Measurements from ENCODE around the gene SWSAP1. TPM values are rescaled to one million over a fixed set of nuclear protein-coding genes. Genes with fewer than 3 reads are reported as not detected.
"Not testable (repeated sequence)": the region's sequence is repeated elsewhere in the genome, so short reads cannot be mapped to it uniquely, and the experiment has no call there.

The SWSAP1 gene
- total RNA-seq (2014; rRNA removed; shearing (Covaris generic)): 0.38 and 0.79 TPM in 2 replicates

- Histone ChIP-seq H3K36me3 (no peaks in the 10 kb centered on the region), H3K4me3 (peak within 1 kb of the TSS; percentile 55), H3K4me1 (replicated peaks) (peaks cover 34% of the 10 kb centered on the region), H3K27ac (peak within 1 kb of the TSS; percentile 64), H3K27me3 (replicated peaks) (no peaks in the 10 kb centered on the region), H3K9me3 (replicated peaks) (no peaks in the 10 kb centered on the region)
- peak; percentile 98 to 99 for DNase-seq (ENCODE audit: low read depth in 1 of 2, low spot score in 2 of 2)
These were observed at the start of gene SWSAP1 for GRCh38 chr19:11374433-11375142. Gene SWSAP1, plus strand, starts transcription at chr19:11374666. Its CDS starts 15 bp downstream, at chr19:11374681.

GRCh38 chr19:11324748-11325389, 49.6 kb upstream of the SWSAP1 start:
- H3K9me3 ChIP-seq (replicated peaks): no peaks in the 10 kb centered on the region
- H3K27ac ChIP-seq: no peak overlapping the region
- no peak overlapping the region for H3K4me3 ChIP-seq
- DNase-seq (ENCODE audit: low read depth in 1 of 2, low spot score in 2 of 2): no peak
- H3K4me1 ChIP-seq (replicated peaks): peaks cover 37% of the 10 kb centered on the region
- no peaks in the 10 kb centered on the region for H3K27me3 ChIP-seq (replicated peaks)
- H3K36me3 ChIP-seq: no peaks in the 10 kb centered on the region

GRCh38 chr19:11325544-11325943, 48.9 kb upstream of the SWSAP1 start:
- Histone ChIP-seq H3K36me3 (no peaks in the 10 kb centered on the region), H3K4me3 (no peak overlapping the region), H3K9me3 (replicated peaks) (no peaks in the 10 kb centered on the region), H3K4me1 (replicated peaks) (peaks cover 37% of the 10 kb centered on the region), H3K27me3 (replicated peaks) (no peaks in the 10 kb centered on the region), H3K27ac (no peak overlapping the region)
- no peak for DNase-seq (ENCODE audit: low read depth in 1 of 2, low spot score in 2 of 2)

- no peak for DNase-seq (ENCODE audit: low read depth in 1 of 2, low spot score in 2 of 2)
- no peaks in the 10 kb centered on the region for H3K27me3 ChIP-seq (replicated peaks)
- H3K4me1 ChIP-seq (replicated peaks): no peaks in the 10 kb centered on the region
- no peak overlapping the region for H3K27ac ChIP-seq
- H3K36me3 ChIP-seq: no peaks in the 10 kb centered on the region
- no peaks in the 10 kb centered on the region for H3K9me3 ChIP-seq (replicated peaks)
- no peak overlapping the region for H3K4me3 ChIP-seq
These were observed 44.3 kb upstream of the SWSAP1 start for GRCh38 chr19:11330127-11330526.

GRCh38 chr19:11331502-11331901, 43.0 kb upstream of the SWSAP1 start:
- Histone ChIP-seq H3K27me3 (replicated peaks) (no peaks in the 10 kb centered on the region), H3K4me3 (no peak overlapping the region), H3K4me1 (replicated peaks) (no peaks in the 10 kb centered on the region), H3K27ac (no peak overlapping the region), H3K36me3 (no peaks in the 10 kb centered on the region), H3K9me3 (replicated peaks) (no peaks in the 10 kb centered on the region)
- no peak for DNase-seq (ENCODE audit: low read depth in 1 of 2, low spot score in 2 of 2)

GRCh38 chr19:11332822-11333221, 41.6 kb upstream of the SWSAP1 start:
- H3K27me3 ChIP-seq (replicated peaks): no peaks in the 10 kb centered on the region
- H3K4me1 ChIP-seq (replicated peaks): no peaks in the 10 kb centered on the region
- no peak for DNase-seq (ENCODE audit: low read depth in 1 of 2, low spot score in 2 of 2)
- H3K36me3 ChIP-seq: no peaks in the 10 kb centered on the region
- H3K4me3 ChIP-seq: no peak overlapping the region
- H3K9me3 ChIP-seq (replicated peaks): no peaks in the 10 kb centered on the region
- H3K27ac ChIP-seq: no peak overlapping the region

- DNase-seq (ENCODE audit: low read depth in 1 of 2, low spot score in 2 of 2); H3K27me3 ChIP-seq (replicated peaks); H3K4me3 ChIP-seq; H3K36me3 ChIP-seq; H3K27ac ChIP-seq; H3K4me1 ChIP-seq (replicated peaks); H3K9me3 ChIP-seq (replicated peaks): not testable (repeated sequence)
These were observed 40.6 kb upstream of the SWSAP1 start for GRCh38 chr19:11333838-11334237.

- Histone ChIP-seq H3K27me3 (replicated peaks) (no peaks in the 10 kb centered on the region), H3K4me3 (no peak overlapping the region), H3K36me3 (no peaks in the 10 kb centered on the region), H3K27ac (no peak overlapping the region), H3K9me3 (replicated peaks) (no peaks in the 10 kb centered on the region), H3K4me1 (replicated peaks) (peaks cover 6% of the 10 kb centered on the region)
- no peak for DNase-seq (ENCODE audit: low read depth in 1 of 2, low spot score in 2 of 2)
These were observed 38.9 kb upstream of the SWSAP1 start for GRCh38 chr19:11335449-11336146.

- H3K4me1 ChIP-seq (replicated peaks): peaks cover 6% of the 10 kb centered on the region
- no peak overlapping the region for H3K27ac ChIP-seq
- no peak for DNase-seq (ENCODE audit: low read depth in 1 of 2, low spot score in 2 of 2)
- H3K36me3 ChIP-seq: peaks cover 6% of the 10 kb centered on the region
- no peaks in the 10 kb centered on the region for H3K9me3 ChIP-seq (replicated peaks)
- H3K4me3 ChIP-seq: no peak overlapping the region
- H3K27me3 ChIP-seq (replicated peaks): no peaks in the 10 kb centered on the region
These were observed 37.4 kb upstream of the SWSAP1 start for GRCh38 chr19:11337080-11337479.

GRCh38 chr19:11338121-11338520, 36.3 kb upstream of the SWSAP1 start:
- Histone ChIP-seq H3K27ac (no peak overlapping the region), H3K9me3 (replicated peaks) (no peaks in the 10 kb centered on the region)

GRCh38 chr19:11338569-11339253, 35.8 kb upstream of the SWSAP1 start:
- H3K27me3 ChIP-seq (replicated peaks): no peaks in the 10 kb centered on the region
- peaks cover 6% of the 10 kb centered on the region for H3K36me3 ChIP-seq
- no peak for DNase-seq (ENCODE audit: low read depth in 1 of 2, low spot score in 2 of 2)
- no peaks in the 10 kb centered on the region for H3K9me3 ChIP-seq (replicated peaks)
- peaks cover 10% of the 10 kb centered on the region for H3K4me1 ChIP-seq (replicated peaks)
- H3K27ac ChIP-seq: no peak overlapping the region
- no peak overlapping the region for H3K4me3 ChIP-seq

More at GRCh38 chr19:11338121-11338520, 36.3 kb upstream of the SWSAP1 start:
- H3K4me3 ChIP-seq: no peak overlapping the region
- peaks cover 6% of the 10 kb centered on the region for H3K36me3 ChIP-seq
- H3K4me1 ChIP-seq (replicated peaks): peaks cover 6% of the 10 kb centered on the region
- DNase-seq (ENCODE audit: low read depth in 1 of 2, low spot score in 2 of 2): no peak
- no peaks in the 10 kb centered on the region for H3K27me3 ChIP-seq (replicated peaks)

- Histone ChIP-seq H3K4me1 (replicated peaks) (peaks cover 17% of the 10 kb centered on the region), H3K27me3 (replicated peaks) (no peaks in the 10 kb centered on the region), H3K9me3 (replicated peaks) (no peaks in the 10 kb centered on the region), H3K36me3 (peaks cover 6% of the 10 kb centered on the region), H3K27ac (no peak within 1 kb of the TSS), H3K4me3 (0 out of 2 replicates have a peak within 1 kb of the TSS, but pooled peaks have one; percentile 12)
- DNase-seq (ENCODE audit: low read depth in 1 of 2, low spot score in 2 of 2): peak in 1 of 2 experiments; percentile 74
These were observed 35.0 kb upstream of the SWSAP1 start, which contains the start of gene RAB3D for GRCh38 chr19:11339254-11340098. Gene RAB3D, minus strand, starts transcription at chr19:11339657. Its CDS starts 2,258 bp downstream, at chr19:11337399.

- H3K27ac ChIP-seq; H3K4me3 ChIP-seq; H3K9me3 ChIP-seq (replicated peaks); DNase-seq (ENCODE audit: low read depth in 1 of 2, low spot score in 2 of 2); H3K27me3 ChIP-seq (replicated peaks); H3K36me3 ChIP-seq: not testable (repeated sequence)
- peaks cover 23% of the 10 kb centered on the region for H3K4me1 ChIP-seq (replicated peaks)
These were observed 34.4 kb upstream of the SWSAP1 start for GRCh38 chr19:11340099-11340467.

Measured in SJSA1 (cell line).